Mesendoderm (in vitro differentiated cells): ENCODE data around the gene MDFIC.

Source experiments
- DNase-seq: peaks from one replicate; pipeline ENCODE4 v3.0.0; 2013
- H2AK5ac ChIP-seq: 2 replicates; pipeline ENCODE4 v1.6.1; 2013; ENCODE audit warnings: low read length, inconsistent platforms
- H2BK120ac ChIP-seq: 2 replicates; pipeline ENCODE4 v1.6.1; 2013; ENCODE audit warnings: low read depth, mild to moderate bottlenecking, low read length, moderate library complexity, mixed read lengths
- H2BK15ac ChIP-seq: replicated peaks from 2 replicates; pipeline ENCODE4 v1.6.1; 2013; ENCODE audit warnings: low read depth, mild to moderate bottlenecking, moderate library complexity
- H2BK5ac ChIP-seq: 2 replicates; pipeline ENCODE4 v1.6.1; 2013; ENCODE audit warnings: low read length, inconsistent platforms
- H3K18ac ChIP-seq: 2 replicates; pipeline ENCODE4 v1.6.1; 2013; ENCODE audit warnings: mild to moderate bottlenecking, low read length, mixed read lengths
- H3K23ac ChIP-seq: one replicate; pipeline ENCODE4 v1.6.1; 2013; ENCODE audit warnings: low read length
- H3K27ac ChIP-seq: 2 replicates; pipeline ENCODE4 v1.5.1; 2013; ENCODE audit warnings: low read depth, mild to moderate bottlenecking, inconsistent platforms, low read length, moderate library complexity
- H3K27me3 ChIP-seq: 2 replicates; pipeline ENCODE4 v1.6.1; 2013; ENCODE audit warnings: low read length, control low read depth, mild to moderate bottlenecking, inconsistent platforms; ENCODE audit not compliant: insufficient read depth, poor library complexity
- H3K36me3 ChIP-seq: 2 replicates; pipeline ENCODE4 v1.6.1; 2013; ENCODE audit warnings: low read length, inconsistent platforms; ENCODE audit not compliant: control insufficient read depth, insufficient read depth
- H3K4ac ChIP-seq: one replicate; pipeline ENCODE4 v1.6.1; 2013; ENCODE audit warnings: low read depth, mild to moderate bottlenecking, low read length, moderate library complexity
- H3K4me1 ChIP-seq: 2 replicates; pipeline ENCODE4 v1.6.1; 2013; ENCODE audit warnings: low read depth, low read length, inconsistent platforms; ENCODE audit not compliant: control insufficient read depth
- H3K4me2 ChIP-seq: 2 replicates; pipeline ENCODE4 v1.6.1; 2013; ENCODE audit warnings: low read length
- H3K4me3 ChIP-seq: 2 replicates; pipeline ENCODE4 v1.5.1; 2013; ENCODE audit warnings: mild to moderate bottlenecking, low read length
- H3K56ac ChIP-seq: one replicate; pipeline ENCODE4 v1.6.1; 2013; ENCODE audit warnings: low read length
- H3K79me1 ChIP-seq: 2 replicates; pipeline ENCODE4 v1.6.1; 2013; ENCODE audit warnings: low read length, inconsistent platforms
- H3K79me2 ChIP-seq: 2 replicates; pipeline ENCODE4 v1.6.1; 2013; ENCODE audit warnings: mild to moderate bottlenecking, low read length; ENCODE audit not compliant: control insufficient read depth, insufficient read depth
- H3K9ac ChIP-seq: 2 replicates; pipeline ENCODE4 v1.6.1; 2013; ENCODE audit warnings: low read length, inconsistent platforms
- H4K5ac ChIP-seq: one replicate; pipeline ENCODE4 v1.6.1; 2013; ENCODE audit warnings: low read length
- H4K8ac ChIP-seq: one replicate; pipeline ENCODE4 v1.6.1; 2013; ENCODE audit warnings: low read depth, mild to moderate bottlenecking, control low read depth, low read length, moderate library complexity
- WGBS: extraction: QIAGEN DNeasy Blood & Tissue Kit; methylation state at CpG from one replicate; pipeline ENCODE4 v1.1.7; 2013; ENCODE audit warnings: low lambda C conversion rate, missing lambda C conversion rate; ENCODE audit not compliant: insufficient coverage; ENCODE audit errors: extremely low coverage; 5-methylcytosine and 5-hydroxymethylcytosine counted together

Gene MDFIC

DNA sequence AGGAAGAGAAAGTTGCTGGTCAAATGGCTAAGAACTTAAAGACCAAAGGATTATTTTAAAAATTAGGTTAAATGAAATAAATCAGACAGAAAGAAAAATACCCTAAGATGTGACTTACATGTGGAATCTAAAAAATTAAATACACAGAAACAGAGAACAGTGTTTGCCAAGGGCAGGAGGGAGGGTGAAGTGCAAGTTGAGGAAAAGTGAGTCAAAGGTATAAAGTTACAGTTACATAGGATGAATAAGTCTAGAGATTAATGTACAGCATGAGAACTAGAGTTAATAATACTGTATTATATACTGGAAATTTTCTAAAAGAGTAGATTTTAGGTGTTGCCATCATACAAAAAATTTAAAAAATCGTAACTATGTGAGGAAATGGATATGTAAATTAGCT is 146.3 kb downstream of the MDFIC start:
- DNase-seq, result no peak
- H3K4me1 ChIP-seq, result no peaks in the 10 kb centered on the region
- no peaks in the 10 kb centered on the region for H3K79me2 ChIP-seq
- H2BK5ac ChIP-seq, result no peak overlapping the region
- H3K56ac ChIP-seq, result no peak overlapping the region
- no peak overlapping the region for H3K18ac ChIP-seq
- no CpG with 5 or more reads among the region's 1 CpG for WGBS
- H3K27me3 ChIP-seq, result no peaks in the 10 kb centered on the region
- H3K79me1 ChIP-seq, result no peaks in the 10 kb centered on the region
- no peaks in the 10 kb centered on the region for H3K36me3 ChIP-seq
- H4K8ac ChIP-seq, result no peak overlapping the region
- no peak overlapping the region for H3K4me2 ChIP-seq
- no peak overlapping the region for H3K4me3 ChIP-seq
- no peak overlapping the region for H4K5ac ChIP-seq
- no peak overlapping the region for H3K23ac ChIP-seq
- no peak overlapping the region for H3K4ac ChIP-seq
- no peak overlapping the region for H3K9ac ChIP-seq
- no peak overlapping the region for H3K27ac ChIP-seq
- no peak overlapping the region for H2BK120ac ChIP-seq
- H2AK5ac ChIP-seq, result no peak overlapping the region
- no peak overlapping the region for H2BK15ac ChIP-seq
